ENCODE data around the gene MRPL40.
"Not testable (repeated sequence)": the region's sequence is repeated elsewhere in the genome, so short reads cannot be mapped to it uniquely, and the experiment has no call there.

MRPL40 gene

DNA sequence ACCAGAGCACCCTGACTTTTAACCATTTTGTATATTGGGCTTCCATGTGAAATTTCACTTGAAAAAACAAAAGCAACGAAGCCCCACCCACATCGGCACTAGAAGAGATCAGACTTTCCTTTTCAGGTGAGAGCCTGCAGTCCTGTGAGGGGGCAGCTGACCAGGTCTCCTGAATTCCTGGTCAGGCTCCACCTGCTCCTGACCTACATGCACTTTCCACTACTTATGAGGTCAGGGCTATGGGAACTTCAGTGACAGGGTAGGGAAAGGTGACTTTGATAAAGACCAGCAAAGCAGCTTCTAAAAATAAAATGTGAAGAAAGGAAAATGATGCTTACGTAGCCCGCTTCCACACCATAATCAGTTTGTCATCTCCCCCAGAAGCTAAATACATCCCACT lies 25.5 kb upstream of the MRPL40 start:
- no peak for DNase-seq (ENCODE audit: low read depth in 2 of 2)

DNA sequence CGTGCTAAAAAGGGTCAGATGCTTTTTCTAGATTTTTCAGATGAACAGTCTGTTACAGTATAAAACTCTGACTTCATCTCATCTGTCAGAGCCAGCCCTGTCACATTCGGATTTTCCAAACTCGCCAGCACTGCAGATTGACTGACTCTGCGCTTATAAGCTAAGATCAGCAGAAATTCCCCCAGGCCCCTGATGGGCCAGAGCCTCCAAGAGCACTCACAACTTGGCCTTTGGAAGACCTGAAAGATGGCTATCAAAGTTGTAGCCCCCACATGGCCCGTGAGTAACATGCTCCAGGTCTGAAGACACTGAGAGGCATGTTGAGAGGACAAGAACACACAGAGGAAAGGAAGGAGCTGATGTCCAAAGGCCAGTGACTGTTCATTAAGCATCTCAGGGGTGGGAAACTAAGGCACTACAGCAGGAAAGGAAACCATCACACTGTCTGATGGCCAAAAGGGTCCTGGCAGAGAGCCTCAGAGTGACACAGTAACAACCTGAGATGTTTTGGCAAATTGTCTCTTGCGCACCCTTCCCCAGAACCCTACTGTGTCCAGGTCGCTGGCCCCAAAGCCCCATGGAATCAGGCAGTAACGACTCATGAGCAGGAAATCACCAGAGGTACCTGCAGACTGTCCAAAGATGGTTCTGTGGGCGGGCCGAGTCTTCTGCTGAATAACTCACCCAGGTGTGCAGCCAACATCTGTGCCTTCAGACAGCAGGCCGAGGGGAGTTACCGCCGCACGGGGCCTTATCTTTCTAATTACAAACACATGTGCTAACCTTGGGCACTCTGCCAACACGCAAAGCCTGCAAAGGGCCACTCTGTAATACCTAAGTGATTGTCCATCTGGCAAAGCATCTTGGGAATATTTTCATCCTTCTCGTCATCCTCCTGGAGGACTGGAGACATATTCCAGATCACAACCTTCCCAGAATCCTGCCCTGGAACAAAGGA lies 24.4 kb upstream of the MRPL40 start:
- DNase-seq (ENCODE audit: low read depth in 2 of 2): no peak

DNA sequence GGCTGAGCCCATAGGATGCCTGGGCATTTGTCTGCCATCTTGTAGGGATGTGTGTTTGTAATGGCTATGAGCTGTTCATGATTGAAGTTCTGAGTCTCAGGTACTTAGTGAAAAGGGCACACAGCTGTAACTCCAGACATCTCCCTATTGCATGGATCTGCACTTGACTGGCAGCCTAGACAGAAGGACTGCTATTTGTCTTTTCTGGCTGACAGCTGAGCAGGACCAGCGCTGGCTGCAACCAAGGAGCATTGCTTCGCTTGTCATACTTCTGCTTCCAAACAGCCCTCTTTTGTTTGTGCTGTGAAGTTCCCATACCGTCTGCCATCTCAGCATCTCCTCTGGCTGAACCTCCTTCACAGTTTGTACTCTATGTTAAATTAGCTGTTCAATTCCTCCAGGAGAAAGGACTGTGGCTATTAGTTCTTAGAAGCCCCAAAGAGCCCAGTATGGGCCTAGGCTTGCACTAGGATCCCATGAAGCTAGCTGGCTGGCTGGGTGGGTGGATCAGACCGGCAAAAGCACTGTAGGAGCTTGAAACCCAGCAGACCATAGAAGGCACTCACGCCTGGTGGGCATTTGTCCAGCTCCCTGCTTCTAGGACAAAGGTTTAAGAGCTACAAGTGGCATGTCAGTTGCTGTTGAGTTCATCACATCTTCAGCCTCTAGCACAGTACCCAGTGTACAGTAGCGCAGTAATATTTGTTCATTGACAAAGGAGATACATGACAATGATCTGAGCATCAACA lies 21.2 kb upstream of the MRPL40 start:
- DNase-seq (ENCODE audit: low read depth in 2 of 2): no peak

GRCh38 chr22:19411690-19412045 lies 20.7 kb upstream of the MRPL40 start:
- DNase-seq (ENCODE audit: low read depth in 2 of 2): no peak

GRCh38 chr22:19412478-19412877 lies 19.9 kb upstream of the MRPL40 start:
- no peak for DNase-seq (ENCODE audit: low read depth in 2 of 2)

- DNase-seq (ENCODE audit: low read depth in 2 of 2): no peak
Observed at GRCh38 chr22:19412923-19413322, 19.4 kb upstream of the MRPL40 start.

DNA sequence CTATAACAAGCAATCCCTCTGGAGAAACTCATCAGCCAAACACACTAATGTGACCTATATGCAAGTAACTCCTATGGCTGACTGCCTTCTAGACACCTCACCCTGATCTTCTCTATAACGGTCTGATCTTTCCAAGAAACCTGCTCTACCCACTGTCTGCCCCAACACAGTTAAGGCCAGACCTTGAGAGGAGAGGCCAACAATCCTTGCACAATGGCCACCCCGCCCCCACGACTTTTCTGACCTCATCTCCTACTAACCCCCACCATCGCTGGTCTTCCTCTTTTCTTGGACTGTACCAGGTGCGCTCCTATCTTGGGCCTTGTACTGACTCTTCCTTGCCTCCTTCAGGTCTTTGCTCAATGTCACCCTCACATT lies 13.3 kb upstream of the MRPL40 start:
- DNase-seq (ENCODE audit: low read depth in 2 of 2): no peak

- peak in 1 of 2 donors; percentile 38 for DNase-seq (ENCODE audit: low read depth in 2 of 2)
Observed at GRCh38 chr22:19419464-19420178, 12.7 kb upstream of the MRPL40 start.

DNA sequence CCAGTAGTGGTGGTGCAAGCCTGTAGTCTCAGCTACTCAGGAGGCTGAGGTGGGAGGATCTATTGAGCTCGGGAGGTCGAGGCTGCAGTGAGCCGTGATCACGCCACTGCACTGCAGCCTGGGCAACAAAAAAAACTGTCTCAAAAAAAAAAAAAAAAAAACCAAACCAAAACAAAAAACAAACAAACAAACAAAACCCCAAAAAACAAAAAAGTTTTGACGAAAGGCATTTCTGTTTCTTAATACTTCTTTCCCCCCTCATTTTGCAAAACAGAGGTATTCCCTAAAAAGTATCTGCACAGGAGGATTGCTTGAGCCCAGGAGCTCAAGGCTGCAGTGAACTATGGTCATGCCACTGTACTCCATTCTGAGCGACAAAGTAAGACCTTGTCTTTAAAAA lies 12.0 kb upstream of the MRPL40 start:
- DNase-seq (ENCODE audit: low read depth in 2 of 2): no peak

GRCh38 chr22:19422440-19423301 lies 9.7 kb upstream of the MRPL40 start:
- DNase-seq (ENCODE audit: low read depth in 2 of 2): no peak

DNA sequence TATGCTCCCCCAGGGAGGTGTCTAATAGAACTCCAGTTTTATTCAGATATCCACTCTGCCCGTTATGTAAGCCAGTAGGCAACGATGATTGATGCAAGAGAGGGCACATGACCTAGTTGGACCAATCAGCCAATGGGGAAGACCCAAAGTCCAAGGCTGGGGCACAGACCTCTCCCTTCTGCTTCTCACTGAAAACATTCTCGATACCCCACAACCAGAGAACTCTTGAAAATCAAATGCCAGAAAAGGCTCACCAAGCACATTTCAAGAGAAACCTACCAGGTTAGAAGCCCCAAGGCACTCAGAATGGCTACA lies 8.2 kb upstream of the MRPL40 start:
- no peak for DNase-seq (ENCODE audit: low read depth in 2 of 2)

GRCh38 chr22:19429950-19430889 lies 2.1 kb upstream of the MRPL40 start:
- no peak for DNase-seq (ENCODE audit: low read depth in 2 of 2)

DNA sequence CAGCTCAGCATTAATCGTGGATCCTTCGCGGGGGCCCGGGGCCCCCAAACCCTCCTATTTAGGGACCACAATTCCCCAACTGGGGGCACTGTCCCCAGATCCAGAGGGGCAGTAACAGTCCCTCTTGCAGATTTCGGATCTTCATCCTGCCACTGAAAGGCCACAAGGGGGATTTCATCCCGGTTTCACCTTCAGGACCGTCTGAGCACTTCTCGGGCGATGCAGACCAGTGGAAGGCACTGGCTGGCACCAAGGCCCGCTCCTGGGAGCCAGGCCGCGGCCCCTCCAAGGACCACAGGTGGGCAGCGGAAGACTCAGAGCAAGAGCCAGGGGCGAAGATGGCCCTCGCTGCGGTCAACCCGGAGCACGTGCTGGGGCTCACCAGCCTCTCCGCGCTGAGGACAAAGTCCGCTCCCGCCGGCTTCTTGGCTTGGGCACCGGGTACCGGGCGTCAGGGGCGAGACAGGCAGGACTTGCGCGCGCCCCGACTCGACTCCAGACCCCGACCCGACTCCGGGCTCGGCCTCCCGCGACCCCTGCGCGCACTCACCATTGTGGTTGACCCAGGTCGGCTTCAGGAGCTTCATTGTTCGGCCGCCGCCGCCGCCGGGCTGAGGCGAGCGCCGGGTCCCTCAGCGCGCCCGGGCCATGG lies 1.3 kb upstream of the MRPL40 start:
- DNase-seq (ENCODE audit: low read depth in 2 of 2): no peak

DNA sequence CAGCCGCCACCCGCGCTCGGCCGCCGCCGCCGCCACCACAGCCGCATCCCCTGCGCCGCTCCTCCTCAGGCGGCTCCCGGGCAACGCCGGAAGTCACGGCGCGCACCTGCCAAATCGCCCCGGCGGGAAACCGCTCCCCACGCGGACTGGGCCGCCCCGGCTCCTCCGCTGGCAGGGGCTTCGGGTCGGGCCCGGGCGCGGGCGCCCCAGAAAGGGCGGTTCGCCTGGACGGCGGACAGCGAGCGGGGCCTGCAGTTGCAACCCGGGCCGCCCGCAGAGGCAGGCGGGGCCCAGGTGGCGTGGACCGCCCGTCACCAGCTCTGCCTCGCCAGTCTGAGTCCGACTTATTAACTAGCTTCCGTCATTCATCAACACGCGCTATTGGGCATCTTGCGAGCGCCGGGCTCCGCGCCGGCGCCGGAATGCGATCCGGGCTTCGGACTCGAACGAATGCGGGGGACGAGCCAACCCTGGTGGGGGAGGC lies 654 bp upstream of the MRPL40 start, which contains the start of gene HIRA:
Gene HIRA, minus strand, starts transcription at position 85 of the 484 bp plus-strand sequence. CDS start 257 bp downstream, outside the sequence.
- peak; percentile 74 to 78 for DNase-seq (ENCODE audit: low read depth in 2 of 2)

DNA sequence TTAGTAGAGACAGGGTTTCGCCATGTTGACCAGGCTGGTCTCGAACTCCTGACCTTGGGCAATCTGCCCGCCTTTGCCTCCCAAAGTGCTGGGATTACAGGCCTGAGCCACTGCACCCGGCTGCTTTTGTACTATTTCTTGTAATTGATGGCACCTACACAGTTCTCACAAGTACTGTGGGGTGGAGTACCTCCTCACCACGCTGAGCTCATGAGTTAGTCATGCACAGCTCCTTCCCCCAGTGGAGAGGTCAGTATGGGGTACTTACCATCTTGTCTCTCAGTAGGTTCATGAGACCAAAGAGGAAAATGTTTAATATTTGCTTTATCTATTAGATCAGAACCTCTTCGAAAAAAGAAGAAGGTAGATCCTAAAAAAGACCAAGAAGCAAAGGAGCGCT lies 2.1 kb downstream of the MRPL40 start:
- DNase-seq (ENCODE audit: low read depth in 2 of 2): no peak

DNA sequence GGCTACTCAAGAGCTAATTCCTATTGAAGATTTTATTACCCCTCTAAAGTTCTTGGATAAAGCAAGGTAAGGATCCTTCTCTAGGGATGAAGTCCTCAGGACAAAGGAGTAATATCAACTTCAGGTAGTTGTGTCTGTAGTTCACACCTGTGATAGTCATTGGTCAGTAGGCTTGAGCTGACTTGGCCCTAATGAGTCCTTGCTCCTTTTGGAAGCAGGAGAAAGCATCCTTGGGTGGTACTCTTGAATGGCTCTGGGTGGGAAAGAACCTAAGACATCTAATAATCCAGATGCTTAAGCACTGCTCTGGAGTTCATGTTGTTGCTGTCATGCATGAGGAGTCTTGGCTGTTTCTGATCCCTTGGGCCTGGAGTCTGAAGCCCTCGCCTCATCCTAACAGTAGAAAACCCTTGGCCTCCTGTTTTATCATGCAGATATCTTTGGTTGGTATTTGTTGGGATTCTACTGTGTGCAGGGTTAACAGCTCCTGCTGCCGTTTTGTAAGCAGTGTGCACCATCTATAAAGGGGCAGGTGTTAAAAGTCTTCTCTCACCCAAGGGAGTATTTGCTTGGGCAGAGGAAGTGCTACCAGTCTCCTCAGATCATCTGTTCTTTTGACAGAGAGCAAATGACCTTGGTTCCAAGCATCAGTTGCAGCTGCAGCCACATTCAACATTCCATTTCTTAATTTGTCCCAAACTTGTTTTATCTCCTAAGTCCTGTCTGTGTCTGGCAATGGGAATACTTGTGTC lies 2.7 kb downstream of the MRPL40 start:
- no peak for DNase-seq (ENCODE audit: low read depth in 2 of 2)

GRCh38 chr22:19436444-19437161 lies 4.3 kb downstream of the MRPL40 start:
- not testable (repeated sequence) for DNase-seq (ENCODE audit: low read depth in 2 of 2)

GRCh38 chr22:19438298-19438697 lies 6.0 kb downstream of the MRPL40 start:
- no peak for DNase-seq (ENCODE audit: low read depth in 2 of 2)

Measured in stimulated activated CD4-positive, alpha-beta T cell treated with anti-CD3 and anti-CD28 coated beads, Interleukin-15, amount 100 ng/mL, for 48 hours (primary cell).